Diencephalon (tissue), 1 donor: ENCODE results near the gene OR2M7. TPM values are rescaled to one million over a fixed set of nuclear protein-coding genes. Genes with fewer than 3 reads are reported as not detected.

Experiments
- total RNA-seq: library from RNA; depleted of rRNA; stranded (reverse); fragments of >200 nt; gene quantifications from one replicate; pipeline ENCODE4 v1.2.3, GENCODE V29; 2014

Gene OR2M7, protein sequence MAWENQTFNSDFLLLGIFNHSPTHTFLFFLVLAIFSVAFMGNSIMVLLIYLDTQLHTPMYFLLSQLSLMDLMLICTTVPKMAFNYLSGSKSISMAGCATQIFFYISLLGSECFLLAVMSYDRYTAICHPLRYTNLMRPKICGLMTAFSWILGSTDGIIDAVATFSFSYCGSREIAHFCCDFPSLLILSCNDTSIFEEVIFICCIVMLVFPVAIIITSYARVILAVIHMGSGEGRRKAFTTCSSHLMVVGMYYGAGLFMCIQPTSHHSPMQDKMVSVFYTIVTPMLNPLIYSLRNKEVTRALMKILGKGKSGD
- not detected for total RNA-seq

GRCh38 chr1:248324468-248324867 lies at the start of gene OR2M7:
Gene OR2M7, minus strand, starts transcription at chr1:248324568. Its CDS starts 0 bp downstream, at chr1:248324568.

GRCh38 chr1:248361121-248361715 lies 36.9 kb upstream of the OR2M7 start, which contains the start of gene OR2T4:
Gene OR2T4, plus strand, starts transcription at chr1:248361665. Its CDS starts 0 bp downstream, at chr1:248361665.

DNA sequence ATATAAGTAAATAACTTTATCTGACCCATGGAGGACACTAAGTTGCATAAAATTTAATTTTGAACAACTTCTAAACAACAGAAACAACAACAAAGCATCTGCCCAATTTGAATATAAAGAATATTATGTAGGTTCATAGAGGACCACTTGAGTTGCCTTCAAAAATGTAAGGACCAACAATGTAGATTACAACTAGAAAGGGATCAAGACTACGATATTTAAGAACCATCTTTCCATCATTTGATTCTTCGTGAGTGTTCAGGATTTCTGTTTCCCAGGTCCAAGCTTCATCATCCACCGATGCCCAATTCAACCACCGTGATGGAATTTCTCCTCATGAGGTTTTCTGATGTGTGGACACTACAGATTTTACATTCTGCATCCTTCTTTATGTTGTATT lies 24.1 kb upstream of the OR2M7 start, which contains the start of gene OR14C36:
OR14C36 (plus strand) TSS at position 301 of the 400 bp plus-strand sequence; CDS start at position 301, 0 bp downstream.

GRCh38 chr1:248303324-248303723 lies 21.0 kb downstream of the OR2M7 start, which contains the start of gene OR2T12:
Gene OR2T12, minus strand, starts transcription at chr1:248303424. Its CDS starts 7,846 bp downstream, at chr1:248295578.

GRCh38 chr1:248277876-248278275 lies 46.5 kb downstream of the OR2M7 start, which contains the start of gene OR2T33:
Gene OR2T33, minus strand, starts transcription at chr1:248277976. Its CDS starts 4,162 bp downstream, at chr1:248273814.

Other genes starting within 250 kb of the OR2M7 start
- gene OR2L13, start 229.4 kb downstream of the OR2M7 start, total RNA-seq = 5.5 TPM
- gene OR2M5, start 179.4 kb downstream of the OR2M7 start, total RNA-seq = not detected
- not detected for gene OR2M2, start 149.7 kb downstream of the OR2M7 start, total RNA-seq
- gene OR2M3, start 127.3 kb downstream of the OR2M7 start, total RNA-seq = 0.46 TPM
- 0.46 TPM for gene OR2M4, start 93.2 kb downstream of the OR2M7 start, total RNA-seq
- gene OR2T33, start 46.6 kb downstream of the OR2M7 start, total RNA-seq = not detected
- not detected for gene OR2T12, start 21.1 kb downstream of the OR2M7 start, total RNA-seq
- not detected for gene OR14C36, start 24.2 kb upstream of the OR2M7 start, total RNA-seq
- 0.46 TPM for gene OR2T4, start 37.1 kb upstream of the OR2M7 start, total RNA-seq
- gene OR2T6, start 51.2 kb upstream of the OR2M7 start, total RNA-seq = 0.46 TPM
- gene OR2T1, start 78.5 kb upstream of the OR2M7 start, total RNA-seq = not detected
- gene OR2T2, start 121.1 kb upstream of the OR2M7 start, total RNA-seq = not detected
- not detected for gene OR2T3, start 148.8 kb upstream of the OR2M7 start, total RNA-seq
- gene OR2T5, start 164.0 kb upstream of the OR2M7 start, total RNA-seq = not detected
- not detected for gene OR2G6, start 183.5 kb upstream of the OR2M7 start, total RNA-seq
- gene OR2T29, start 238.2 kb upstream of the OR2M7 start, total RNA-seq = 0.23 TPM